Activated CD4-positive, alpha-beta T cell treated with anti-CD3 and anti-CD28 coated beads, Interleukin-2, amount 50 U/mL, for 1 hour (primary cell): ENCODE results near the gene MINDY4.

Experiments used
- DNase-seq: peaks from one replicate; pipeline ENCODE4 v3.0.0-alpha.2; 2020

MINDY4 gene

GRCh38 chr7:30771174-30771879 lies at the start of gene MINDY4:
Gene MINDY4 (plus strand): TSS chr7:30771417. CDS start chr7:30771494, 77 bp downstream.
- DNase-seq = peak; percentile 56

- no peak for DNase-seq
Measured at GRCh38 chr7:30722187-30722586, 49.0 kb upstream of the MINDY4 start.

- DNase-seq = no peak
Measured at GRCh38 chr7:30722671-30723070, 48.5 kb upstream of the MINDY4 start.

GRCh38 chr7:30723776-30724175 lies 47.4 kb upstream of the MINDY4 start:
- no peak for DNase-seq

- peak; percentile 14 for DNase-seq
Measured at GRCh38 chr7:30726296-30727006, 44.8 kb upstream of the MINDY4 start.

- peak; percentile 33 for DNase-seq
Measured at GRCh38 chr7:30727061-30727945, 43.9 kb upstream of the MINDY4 start.

GRCh38 chr7:30728591-30729100 lies 42.6 kb upstream of the MINDY4 start:
- no peak for DNase-seq

GRCh38 chr7:30729642-30730041 lies 41.6 kb upstream of the MINDY4 start:
- DNase-seq = no peak

GRCh38 chr7:30730097-30730496 lies 41.1 kb upstream of the MINDY4 start:
- DNase-seq = no peak

GRCh38 chr7:30730996-30731395 lies 40.2 kb upstream of the MINDY4 start:
- no peak for DNase-seq

- no peak for DNase-seq
Measured at GRCh38 chr7:30731581-30731980, 39.6 kb upstream of the MINDY4 start.

- DNase-seq = no peak
Measured at GRCh38 chr7:30732606-30733005, 38.6 kb upstream of the MINDY4 start.

- DNase-seq = no peak
Measured at GRCh38 chr7:30733216-30733615, 38.0 kb upstream of the MINDY4 start.

GRCh38 chr7:30733691-30734090 lies 37.5 kb upstream of the MINDY4 start:
- no peak for DNase-seq

- DNase-seq = no peak
Measured at GRCh38 chr7:30734497-30734896, 36.7 kb upstream of the MINDY4 start.

GRCh38 chr7:30735631-30736030 lies 35.6 kb upstream of the MINDY4 start:
- no peak for DNase-seq

GRCh38 chr7:30736291-30736690 lies 34.9 kb upstream of the MINDY4 start:
- DNase-seq = no peak

- DNase-seq = no peak
Measured at GRCh38 chr7:30738026-30738915, 32.9 kb upstream of the MINDY4 start.

- no peak for DNase-seq
Measured at GRCh38 chr7:30739691-30740090, 31.5 kb upstream of the MINDY4 start.

GRCh38 chr7:30740417-30741181 lies 30.6 kb upstream of the MINDY4 start:
- DNase-seq = peak; percentile 76

GRCh38 chr7:30741289-30741688 lies 29.9 kb upstream of the MINDY4 start:
- no peak for DNase-seq
